ENCODE data around the gene NCOR2. TPM values are rescaled to one million over a fixed set of nuclear protein-coding genes. Genes with fewer than 3 reads are reported as not detected.
"Not testable (repeated sequence)": the region's sequence is repeated elsewhere in the genome, so short reads cannot be mapped to it uniquely, and the experiment has no call there.

The NCOR2 gene
- total RNA-seq, 1 donor from 2014 or later = 134 TPM

GRCh38 chr12:124592050-124592449 is 24.6 kb upstream of the NCOR2 start:
- H3K36me3 ChIP-seq = no peaks in the 10 kb centered on the region
- no peak overlapping the region for H3K27ac ChIP-seq
- H3K27me3 ChIP-seq = no peaks in the 10 kb centered on the region
- no peak overlapping the region for H3K4me3 ChIP-seq
- TF ChIP-seq, protein P1, sequence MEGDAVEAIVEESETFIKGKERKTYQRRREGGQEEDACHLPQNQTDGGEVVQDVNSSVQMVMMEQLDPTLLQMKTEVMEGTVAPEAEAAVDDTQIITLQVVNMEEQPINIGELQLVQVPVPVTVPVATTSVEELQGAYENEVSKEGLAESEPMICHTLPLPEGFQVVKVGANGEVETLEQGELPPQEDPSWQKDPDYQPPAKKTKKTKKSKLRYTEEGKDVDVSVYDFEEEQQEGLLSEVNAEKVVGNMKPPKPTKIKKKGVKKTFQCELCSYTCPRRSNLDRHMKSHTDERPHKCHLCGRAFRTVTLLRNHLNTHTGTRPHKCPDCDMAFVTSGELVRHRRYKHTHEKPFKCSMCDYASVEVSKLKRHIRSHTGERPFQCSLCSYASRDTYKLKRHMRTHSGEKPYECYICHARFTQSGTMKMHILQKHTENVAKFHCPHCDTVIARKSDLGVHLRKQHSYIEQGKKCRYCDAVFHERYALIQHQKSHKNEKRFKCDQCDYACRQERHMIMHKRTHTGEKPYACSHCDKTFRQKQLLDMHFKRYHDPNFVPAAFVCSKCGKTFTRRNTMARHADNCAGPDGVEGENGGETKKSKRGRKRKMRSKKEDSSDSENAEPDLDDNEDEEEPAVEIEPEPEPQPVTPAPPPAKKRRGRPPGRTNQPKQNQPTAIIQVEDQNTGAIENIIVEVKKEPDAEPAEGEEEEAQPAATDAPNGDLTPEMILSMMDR (IDR thresholded peaks at IDR 0.05) = no peak
- no peaks in the 10 kb centered on the region for H3K4me1 ChIP-seq
- DNase-seq (ENCODE audit: low spot score in 2 of 2) = no peak
- intact Hi-C loops (cut with DNase I) = no loop called here
- no peaks in the 10 kb centered on the region for H3K9me3 ChIP-seq

DNA sequence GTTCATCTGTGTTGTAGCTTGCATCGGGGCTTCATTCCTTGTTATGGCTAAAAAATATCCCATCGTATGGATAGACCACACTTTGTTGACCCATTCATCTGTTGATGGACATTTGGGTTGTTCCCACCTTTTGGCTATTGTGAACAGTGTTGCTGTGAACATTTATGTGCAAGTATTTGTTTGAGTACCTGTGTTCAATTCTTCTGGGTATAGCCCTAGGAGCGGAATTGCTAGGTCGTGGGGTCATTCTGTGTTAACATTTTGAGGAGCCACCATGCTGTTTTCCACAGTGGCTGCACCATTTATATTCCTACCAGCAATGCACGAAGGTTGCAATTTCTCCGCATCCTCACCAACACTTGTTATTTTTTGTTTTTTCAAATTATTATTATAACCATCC is 23.0 kb upstream of the NCOR2 start:
- no peak overlapping the region for H3K4me3 ChIP-seq
- H3K4me1 ChIP-seq = no peaks in the 10 kb centered on the region
- no peak overlapping the region for H3K27ac ChIP-seq
- DNase-seq (ENCODE audit: low spot score in 2 of 2) = no peak
- no peaks in the 10 kb centered on the region for H3K9me3 ChIP-seq
- TF ChIP-seq, protein P1 (IDR thresholded peaks at IDR 0.05) = no peak
- no peaks in the 10 kb centered on the region for H3K36me3 ChIP-seq
- intact Hi-C loops (cut with DNase I) = no loop called here
- H3K27me3 ChIP-seq = no peaks in the 10 kb centered on the region

DNA sequence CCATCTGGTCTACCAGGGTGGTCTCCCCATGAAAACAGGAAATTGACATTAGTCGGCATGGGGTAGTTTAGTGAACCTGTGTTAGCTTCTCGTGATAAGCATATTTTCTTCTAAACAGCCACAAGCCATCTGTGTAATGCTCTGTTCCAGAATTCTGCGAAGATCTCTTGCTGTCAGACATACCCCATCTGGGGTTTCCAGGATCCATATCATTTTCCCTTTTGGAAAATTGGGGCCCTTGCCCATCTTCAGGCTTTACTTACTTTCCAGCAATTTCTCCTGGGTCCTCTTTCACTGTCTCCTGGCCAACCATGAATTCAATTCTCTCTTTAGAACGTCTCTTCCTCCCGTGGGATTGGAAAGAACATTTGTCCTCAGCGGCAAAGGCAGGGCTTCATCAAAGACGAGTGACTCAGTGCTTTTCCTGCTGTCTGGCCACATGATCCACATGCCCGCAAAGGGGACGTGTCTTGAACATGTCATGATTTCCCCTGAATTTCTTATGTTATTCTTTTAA is 21.4 kb upstream of the NCOR2 start:
- no peak for DNase-seq (ENCODE audit: low spot score in 2 of 2)
- Histone ChIP-seq H3K36me3 (no peaks in the 10 kb centered on the region), H3K4me1 (no peaks in the 10 kb centered on the region), H3K4me3 (no peak overlapping the region), H3K9me3 (no peaks in the 10 kb centered on the region), H3K27me3 (no peaks in the 10 kb centered on the region), H3K27ac (peak overlapping the region in 1 of 2 donors; percentile 15)
- intact Hi-C loops (cut with DNase I) = no loop called here
- TF ChIP-seq, protein P1 (IDR thresholded peaks at IDR 0.05) = no peak

- no peaks in the 10 kb centered on the region for H3K9me3 ChIP-seq
- intact Hi-C loops (cut with DNase I) = no loop called here
- peak overlapping the region in 1 of 2 donors; percentile 15 for H3K27ac ChIP-seq
- H3K36me3 ChIP-seq = no peaks in the 10 kb centered on the region
- no peaks in the 10 kb centered on the region for H3K27me3 ChIP-seq
- TF ChIP-seq, protein P1 (IDR thresholded peaks at IDR 0.05) = no peak
- no peak overlapping the region for H3K4me3 ChIP-seq
- DNase-seq (ENCODE audit: low spot score in 2 of 2) = no peak
- H3K4me1 ChIP-seq = no peaks in the 10 kb centered on the region
These were observed 20.7 kb upstream of the NCOR2 start for GRCh38 chr12:124588018-124588634.

DNA sequence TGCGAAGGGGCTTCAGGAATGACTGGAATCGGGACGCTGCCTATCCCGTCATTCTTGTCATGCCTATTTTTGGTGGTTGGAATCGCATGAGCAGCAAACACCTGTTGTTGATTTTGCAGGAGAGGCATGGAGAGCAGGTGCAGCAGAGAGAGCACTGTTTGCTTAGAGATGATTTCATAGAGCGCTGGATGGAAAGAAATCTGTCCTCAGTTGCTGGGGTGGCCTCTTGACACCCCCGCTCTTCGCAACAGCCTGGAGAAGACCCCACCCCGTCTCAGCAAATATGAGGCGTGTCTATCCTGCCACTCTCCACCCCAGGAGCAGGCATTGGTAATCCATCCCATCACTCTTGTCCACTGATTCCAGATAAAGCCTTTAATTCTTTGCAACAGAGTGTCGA is 19.3 kb upstream of the NCOR2 start:
- no peak for DNase-seq (ENCODE audit: low spot score in 2 of 2)
- Histone ChIP-seq H3K36me3 (no peaks in the 10 kb centered on the region), H3K27me3 (no peaks in the 10 kb centered on the region), H3K4me3 (no peak overlapping the region), H3K27ac (no peak overlapping the region), H3K4me1 (peaks cover 0 to 6% of the 10 kb centered on the region in 2 donors), H3K9me3 (no peaks in the 10 kb centered on the region)
- TF ChIP-seq, protein P1 (IDR thresholded peaks at IDR 0.05) = no peak
- intact Hi-C loops (cut with DNase I) = no loop called here

DNA sequence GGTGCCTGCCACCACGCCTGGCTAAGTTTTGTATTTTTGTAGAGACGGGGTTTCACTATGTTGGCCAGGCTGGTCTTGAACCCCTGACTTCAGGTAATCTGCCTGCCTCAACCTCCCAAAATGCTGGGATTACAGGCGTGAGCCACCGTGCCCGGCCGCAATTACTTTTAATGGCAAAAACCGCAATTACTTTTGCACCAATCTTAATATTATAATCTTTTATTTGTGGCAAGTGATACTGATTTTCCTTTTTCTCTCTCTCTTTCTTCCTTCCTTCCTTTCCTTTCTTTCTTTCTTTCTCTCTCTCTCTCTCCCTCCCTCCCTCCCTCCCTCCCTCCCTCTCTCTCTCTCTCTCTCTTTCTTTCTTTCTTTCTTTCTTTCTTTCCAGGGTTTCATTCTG is 17.1 kb upstream of the NCOR2 start:
- DNase-seq (ENCODE audit: low spot score in 2 of 2); H3K27ac ChIP-seq; H3K4me1 ChIP-seq; H3K9me3 ChIP-seq; H3K27me3 ChIP-seq; H3K36me3 ChIP-seq; H3K4me3 ChIP-seq; intact Hi-C loops (cut with DNase I): not testable (repeated sequence)

All from ascending aorta (tissue), 2 donors.